Stimulated activated CD8-positive, alpha-beta memory T cell treated with anti-CD3 and anti-CD28 coated beads, Interleukin-4, amount 100 ng/mL, for 1 hour (primary cell): ENCODE measurements around the gene LINGO3.
A peak's percentile ranks its signal among the peaks of the same experiment; 100 is the strongest.

ENCODE experiments used
- DNase-seq, 2 donors: peaks; one replicate each; pipeline ENCODE4 v3.0.0-alpha.2; 2020; ENCODE audit warnings: low read depth in 2 of 2, low spot score in 1 of 2

LINGO3 gene

GRCh38 chr19:2269244-2270156 lies 38.5 kb downstream of the LINGO3 start:
- DNase-seq: peak; percentile 98

- DNase-seq: no peak
Measured at GRCh38 chr19:2268861-2269243, 39.1 kb downstream of the LINGO3 start.

GRCh38 chr19:2268480-2268830 lies 39.5 kb downstream of the LINGO3 start:
- no peak for DNase-seq

GRCh38 chr19:2266183-2266993 lies 41.6 kb downstream of the LINGO3 start:
- no peak for DNase-seq

- no peak for DNase-seq
Measured at GRCh38 chr19:2261438-2262172, 46.3 kb downstream of the LINGO3 start.

- no peak for DNase-seq
Measured at GRCh38 chr19:2260341-2260805, 47.6 kb downstream of the LINGO3 start.

GRCh38 chr19:2259336-2259735 lies 48.6 kb downstream of the LINGO3 start:
- DNase-seq: no peak
